Retina (tissue), 1 donor: ENCODE measurements around the gene MTRR.
"Not testable (repeated sequence)": the region's sequence is repeated elsewhere in the genome, so short reads cannot be mapped to it uniquely, and the experiment has no call there.

Source experiments
- DNase-seq: peaks from one replicate; pipeline ENCODE4 v3.0.0-alpha.2; 2016

MTRR gene

DNA sequence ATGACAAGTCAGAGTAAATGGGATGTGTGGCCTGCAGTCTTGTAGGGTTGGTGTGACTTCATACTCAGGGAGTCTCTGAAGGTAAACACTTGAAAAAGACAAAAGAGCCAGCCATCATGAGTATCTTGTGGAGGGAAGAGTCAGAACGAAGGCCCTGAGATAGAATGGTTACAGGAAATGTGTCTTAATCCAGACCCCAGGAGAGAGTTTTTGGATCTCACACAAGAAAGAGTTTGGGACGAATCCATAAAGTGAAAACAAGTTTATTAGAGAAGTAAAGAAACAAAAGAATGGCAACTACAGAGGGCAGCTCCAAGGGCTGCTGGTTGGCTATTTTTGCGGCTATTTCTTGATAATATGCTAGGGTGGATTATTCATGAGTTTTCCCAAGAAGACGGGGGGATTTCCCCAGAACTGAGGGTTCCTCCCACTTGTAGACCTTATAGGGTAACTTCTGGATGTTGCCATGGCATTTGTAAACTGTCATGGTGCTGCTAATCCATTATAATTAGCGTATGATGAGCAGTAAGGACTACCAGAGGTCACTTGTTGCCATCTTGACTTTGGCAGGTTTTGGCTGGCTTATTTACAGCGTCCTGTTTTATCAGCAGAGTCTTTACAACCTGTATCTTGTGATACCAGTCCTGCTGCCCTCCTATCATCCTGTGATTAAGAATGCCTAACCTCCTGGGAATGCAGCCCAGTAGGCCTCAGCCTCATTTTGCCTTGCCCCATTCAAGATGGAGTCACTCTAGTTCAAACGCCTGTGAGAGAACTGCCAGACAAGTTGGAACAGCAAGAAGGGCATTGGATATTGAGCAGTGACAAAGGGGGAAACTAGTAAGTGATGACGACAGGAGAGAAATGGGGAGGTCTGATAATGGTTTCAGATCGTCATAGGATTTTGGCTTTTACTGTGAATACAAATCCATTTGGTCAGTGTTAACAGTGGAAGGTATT lies 34.0 kb downstream of the MTRR start:
- DNase-seq, result no peak

DNA sequence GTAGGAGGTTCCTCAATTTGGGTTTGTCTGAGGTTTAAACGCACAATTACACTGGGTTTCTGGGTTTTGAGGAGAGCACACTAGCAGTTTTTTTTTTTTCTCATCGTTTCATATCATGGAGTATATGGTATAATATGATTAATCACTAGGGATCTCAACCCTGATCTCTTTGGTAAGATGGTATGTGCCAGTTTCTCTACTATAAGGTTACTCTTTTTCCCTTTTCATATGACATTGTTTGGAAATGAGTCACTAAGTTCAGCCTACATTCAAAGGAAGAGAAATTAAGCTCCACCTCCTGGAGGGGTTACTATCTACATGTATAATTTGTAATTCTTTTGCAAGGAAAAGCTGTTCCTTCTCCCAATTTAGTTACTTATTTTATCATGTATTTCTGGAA lies 35.2 kb downstream of the MTRR start:
- DNase-seq, result no peak

DNA sequence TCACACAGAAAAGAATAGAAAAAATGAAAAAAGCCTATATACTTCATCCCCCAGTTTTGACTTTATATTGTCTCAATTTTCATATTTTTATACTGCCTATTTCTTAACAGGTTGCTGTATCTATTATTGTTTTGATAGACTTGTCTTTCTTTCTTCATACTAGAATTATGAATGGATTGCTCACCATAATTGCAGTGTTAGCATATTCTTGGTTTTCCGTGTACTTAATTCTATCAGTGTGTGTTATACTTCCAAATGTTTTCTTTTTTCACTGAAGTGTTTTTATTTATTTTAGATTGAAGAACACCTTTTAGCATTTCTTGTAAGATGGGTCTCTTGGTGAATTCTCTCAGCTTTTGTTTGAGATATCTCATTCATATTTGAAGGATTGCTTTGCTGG lies 38.7 kb downstream of the MTRR start:
- DNase-seq, result no peak

DNA sequence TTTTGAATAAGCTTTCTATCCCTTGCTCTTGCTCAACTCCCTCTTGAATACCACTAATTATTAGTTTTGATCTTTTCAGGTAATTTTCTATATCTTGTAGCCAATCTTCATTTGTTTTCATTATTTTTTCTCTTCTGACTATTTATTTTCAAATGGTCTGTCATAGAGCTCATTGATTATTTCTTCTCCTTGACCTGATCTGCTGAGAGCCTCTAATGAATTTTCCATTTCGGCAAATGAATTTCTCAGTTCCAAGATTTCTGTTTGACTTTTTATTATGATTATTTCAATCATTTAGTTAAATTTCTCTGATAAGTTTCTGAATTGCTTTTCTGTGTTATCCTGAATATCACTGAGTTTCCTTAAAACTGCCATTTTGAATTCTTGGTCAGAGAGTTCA lies 39.4 kb downstream of the MTRR start:
- no peak for DNase-seq

DNA sequence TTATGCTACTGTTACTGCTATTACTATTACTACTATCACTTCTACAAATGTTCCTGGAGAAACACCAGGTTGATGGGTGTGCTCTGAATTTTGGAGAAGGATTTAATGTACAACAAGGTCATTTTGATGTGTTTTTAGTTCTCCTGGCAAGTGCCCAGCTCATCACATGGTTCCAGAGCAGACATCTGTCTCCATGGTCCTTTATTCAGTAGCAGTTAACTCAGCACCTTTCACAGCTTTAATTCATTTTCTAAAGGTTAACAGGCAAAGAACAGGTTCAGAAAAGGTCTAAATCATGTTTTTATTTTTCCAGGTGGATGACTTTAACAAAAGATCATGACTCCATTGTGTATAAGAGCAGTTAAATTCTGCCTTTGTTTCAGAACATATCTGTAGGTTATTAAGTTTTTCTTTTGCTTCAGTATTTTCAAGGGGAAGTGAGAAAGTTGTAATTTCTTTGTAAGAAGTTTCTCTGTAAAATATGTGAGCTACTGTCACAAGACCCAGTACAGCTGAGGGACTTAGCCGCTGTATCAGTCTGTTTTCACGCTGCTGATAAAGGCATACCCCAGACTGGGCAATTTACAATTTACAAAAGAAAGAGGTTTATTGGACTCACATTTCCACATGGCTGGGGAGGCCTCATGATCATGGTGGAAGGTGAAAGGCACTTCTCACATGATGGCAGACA lies 41.9 kb downstream of the MTRR start:
- no peak for DNase-seq

DNA sequence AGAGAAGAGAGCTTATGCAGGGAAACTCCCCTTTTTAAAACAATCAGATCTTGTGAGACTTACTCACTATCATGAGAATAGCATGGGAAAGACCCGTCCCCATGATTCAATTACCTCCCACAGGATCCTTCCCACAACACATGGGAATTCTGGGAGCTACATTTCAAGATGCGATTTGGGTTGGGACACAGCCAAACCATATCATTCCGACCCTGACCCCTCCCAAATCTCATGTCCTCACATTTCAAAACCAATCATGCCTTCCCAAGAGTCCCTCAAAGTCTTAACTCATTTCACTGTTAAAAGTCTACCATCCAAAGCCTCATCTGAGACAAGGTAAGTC lies 42.5 kb downstream of the MTRR start:
- DNase-seq, result not testable (repeated sequence)

DNA sequence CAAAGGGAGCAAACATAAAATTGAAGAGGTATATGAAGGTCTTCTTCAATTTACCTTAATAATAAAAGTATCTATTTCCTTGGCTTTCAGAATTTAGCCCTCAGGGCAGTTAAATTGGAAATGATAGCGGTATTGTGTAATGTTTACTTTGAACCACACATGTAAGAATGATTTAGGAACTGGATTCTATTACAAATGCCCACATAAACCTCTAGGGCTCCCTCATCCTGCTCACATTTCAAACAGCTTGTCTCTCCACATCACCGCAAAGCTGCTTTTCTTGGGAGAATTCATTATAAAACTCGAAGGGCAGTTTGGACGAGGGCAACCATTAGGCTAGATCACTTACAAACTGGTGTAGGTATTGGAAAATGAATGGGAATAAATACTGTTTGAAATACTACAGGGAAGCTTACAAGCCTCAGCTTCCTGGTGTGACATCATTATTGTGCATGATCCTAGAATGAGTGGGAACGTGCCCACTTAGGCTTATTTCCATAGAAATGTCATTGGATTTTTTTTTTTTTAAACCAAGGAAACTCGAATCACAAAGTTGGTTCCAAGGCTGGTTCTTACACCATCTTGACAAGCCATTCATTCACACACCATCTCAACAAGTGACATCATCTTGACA lies 47.3 kb downstream of the MTRR start:
- DNase-seq, result no peak

DNA sequence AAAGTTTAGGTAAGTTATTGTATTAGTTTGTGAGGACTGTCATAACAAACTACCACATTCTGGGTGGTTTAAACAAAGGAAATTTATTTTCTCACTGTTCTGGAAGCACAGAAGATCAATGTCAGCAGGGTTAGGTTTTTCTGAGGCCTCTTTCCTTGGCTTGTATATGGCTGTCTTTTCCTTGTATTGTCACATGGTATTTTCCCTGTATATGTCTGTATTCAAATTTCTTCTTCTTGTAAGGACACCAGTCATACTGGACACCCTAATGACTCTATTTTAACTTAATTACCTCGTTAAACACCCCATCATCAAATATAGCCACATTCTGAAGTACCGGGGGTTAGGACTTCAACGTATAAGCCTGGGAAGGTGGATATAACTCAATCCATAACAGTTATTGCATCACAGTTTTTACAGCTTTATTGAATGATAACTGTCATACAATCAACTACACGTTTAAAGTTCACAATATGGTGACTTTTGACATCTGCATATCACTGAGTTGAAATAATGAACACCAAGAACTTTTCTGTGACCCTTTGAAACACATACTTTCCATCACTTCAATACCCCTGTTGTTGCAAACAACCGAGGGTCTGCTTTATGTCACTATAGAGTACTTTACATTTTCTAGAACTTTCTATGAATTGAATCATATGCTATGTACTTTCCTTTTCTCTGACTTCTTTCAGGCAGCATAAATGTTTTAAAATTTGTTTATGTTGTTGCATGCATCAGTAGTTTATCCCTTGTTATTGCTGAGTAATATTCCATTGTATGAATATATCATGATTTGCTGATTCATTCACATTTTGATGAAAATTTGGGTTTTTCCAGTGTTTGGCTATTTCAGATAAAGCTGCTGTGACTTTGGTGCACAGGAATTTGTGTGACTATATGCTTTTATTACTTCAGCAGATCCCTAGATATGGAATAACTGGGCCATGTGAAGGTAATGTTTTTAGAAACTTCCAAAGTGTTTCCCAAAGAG lies 48.5 kb downstream of the MTRR start:
- DNase-seq, result no peak

DNA sequence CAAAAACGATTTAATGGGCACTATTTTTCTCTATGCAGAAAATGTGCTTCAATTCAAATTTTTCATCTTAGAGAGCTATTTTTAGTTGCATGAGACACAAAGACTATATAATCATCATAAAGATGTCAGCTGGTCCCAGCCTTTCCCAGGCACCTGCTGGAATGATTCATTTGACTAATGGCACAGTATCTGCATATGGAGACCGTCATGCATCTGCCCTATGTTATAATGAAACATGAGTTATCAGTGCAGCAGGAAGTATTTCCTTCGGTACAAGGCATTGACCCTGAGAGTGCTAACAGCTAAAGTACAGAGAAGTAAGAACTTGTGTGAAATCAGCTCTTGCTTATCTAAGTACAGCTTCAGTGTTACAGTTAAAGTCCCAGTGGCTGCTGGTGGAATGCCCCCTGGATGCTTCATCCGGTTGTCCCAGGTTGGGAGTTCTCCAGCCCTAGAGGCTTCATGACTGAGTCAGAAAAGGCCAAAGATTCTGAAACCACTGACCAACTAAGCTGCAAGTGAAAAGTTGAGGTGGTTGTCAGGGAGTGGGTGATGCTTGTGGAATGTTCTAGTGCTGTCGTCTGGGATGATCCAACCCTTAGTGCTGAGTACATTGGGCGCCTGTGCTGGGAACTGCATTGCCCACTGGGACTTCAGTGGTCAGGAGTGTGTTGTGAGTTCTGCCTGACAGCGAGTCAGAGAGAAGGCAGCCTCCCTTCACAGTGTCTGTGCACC lies 57.2 kb downstream of the MTRR start:
- no peak for DNase-seq

DNA sequence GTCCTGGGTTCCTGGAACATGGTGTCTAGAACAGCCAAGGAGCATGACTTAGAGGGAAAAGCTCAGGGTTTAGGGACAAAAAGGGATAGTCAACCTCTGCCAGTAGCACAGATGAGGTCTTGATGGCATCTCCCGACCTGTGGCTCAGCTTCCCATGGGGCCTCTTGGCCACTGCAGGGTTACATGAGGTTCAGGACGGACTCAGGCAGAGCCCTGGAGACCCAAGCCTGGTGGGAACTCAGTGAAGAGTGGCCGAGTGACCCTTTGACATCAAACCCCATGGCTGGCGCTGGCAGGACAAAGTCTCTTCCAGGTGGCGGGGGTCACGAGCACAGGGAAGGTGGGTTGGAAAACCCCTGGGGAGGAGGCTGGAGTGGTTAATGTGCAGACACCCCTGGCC lies 57.8 kb downstream of the MTRR start:
- no peak for DNase-seq

DNA sequence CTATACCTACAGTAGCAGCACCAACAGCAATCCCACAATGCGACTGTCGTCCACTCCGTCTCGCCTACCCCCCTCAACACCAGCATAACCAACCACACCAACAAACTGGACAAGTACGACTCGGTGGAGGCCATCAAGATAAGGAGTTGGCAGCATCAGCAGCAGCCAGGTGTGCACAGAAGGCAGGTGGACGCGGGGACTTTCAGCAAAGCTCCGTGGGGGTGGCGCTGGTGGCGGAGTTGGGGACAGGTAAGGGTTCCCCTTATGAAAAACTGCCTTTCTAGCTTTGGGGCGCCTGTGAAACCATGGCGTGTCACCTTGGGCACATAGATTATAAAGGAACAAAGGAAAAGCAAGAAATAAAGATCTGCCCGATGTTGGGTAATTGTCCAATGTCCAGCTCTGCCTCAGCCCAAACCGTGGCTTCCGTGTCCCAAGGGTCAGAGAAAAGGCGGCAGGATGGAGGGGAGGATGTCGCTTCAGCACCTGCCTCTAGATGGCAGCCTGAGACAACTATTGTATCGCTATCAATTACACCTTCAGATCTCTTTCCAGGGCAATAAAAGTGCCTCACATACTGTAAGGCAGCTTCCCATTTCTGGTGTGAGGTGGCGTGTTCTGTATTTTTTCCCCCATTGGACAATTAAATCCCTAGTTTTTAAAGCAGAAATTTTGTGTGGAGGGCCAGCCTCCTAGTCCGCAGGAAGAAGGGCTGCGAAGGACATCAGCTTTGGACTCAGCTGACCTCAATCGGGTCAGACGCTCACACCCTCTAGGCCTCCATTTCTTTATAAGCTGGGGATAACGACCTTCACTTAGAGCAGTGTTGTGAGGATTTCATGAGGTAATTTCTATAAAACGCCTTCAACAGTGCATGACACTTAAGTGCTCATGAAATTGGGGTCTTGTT lies 58.8 kb downstream of the MTRR start:
- DNase-seq, result peak; percentile 88

DNA sequence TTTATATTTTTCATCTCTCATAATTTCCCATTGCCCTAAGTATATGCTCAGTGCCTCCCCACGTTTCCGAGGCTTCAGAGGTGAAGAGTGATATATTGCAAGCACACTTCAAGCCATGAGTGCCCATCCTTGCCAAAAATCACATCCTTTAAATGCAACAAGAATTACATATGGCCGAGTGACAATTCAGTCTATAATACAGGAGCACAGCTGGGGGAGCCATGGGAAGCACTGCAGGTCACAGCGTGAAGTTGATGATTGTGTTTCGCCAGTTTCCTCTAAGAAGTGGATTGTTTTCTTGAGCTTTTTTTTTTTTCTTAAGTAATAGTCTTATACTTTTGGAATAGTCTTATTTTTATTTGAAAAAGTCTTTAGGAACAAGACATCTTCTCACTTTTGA lies 61.1 kb downstream of the MTRR start:
- no peak for DNase-seq

DNA sequence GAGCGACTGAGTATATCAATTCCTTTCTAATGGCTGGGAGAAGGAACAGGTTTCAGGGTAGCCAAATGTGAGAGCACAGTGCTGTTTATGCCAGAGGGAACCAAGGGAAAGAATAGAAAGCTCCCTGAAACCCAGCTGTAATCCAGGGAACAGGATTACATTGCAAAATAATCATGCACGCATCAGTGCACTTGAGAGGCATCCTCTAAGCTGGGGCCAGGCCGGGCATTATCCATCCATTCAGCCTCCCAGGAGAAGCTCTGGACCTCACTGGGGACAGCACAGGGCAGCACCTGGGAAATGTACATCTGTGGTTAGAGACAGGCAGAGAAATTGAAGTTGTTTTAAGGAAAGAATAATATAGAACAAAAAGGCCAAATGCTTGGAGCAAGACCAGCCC lies 72.7 kb downstream of the MTRR start:
- DNase-seq, result no peak

DNA sequence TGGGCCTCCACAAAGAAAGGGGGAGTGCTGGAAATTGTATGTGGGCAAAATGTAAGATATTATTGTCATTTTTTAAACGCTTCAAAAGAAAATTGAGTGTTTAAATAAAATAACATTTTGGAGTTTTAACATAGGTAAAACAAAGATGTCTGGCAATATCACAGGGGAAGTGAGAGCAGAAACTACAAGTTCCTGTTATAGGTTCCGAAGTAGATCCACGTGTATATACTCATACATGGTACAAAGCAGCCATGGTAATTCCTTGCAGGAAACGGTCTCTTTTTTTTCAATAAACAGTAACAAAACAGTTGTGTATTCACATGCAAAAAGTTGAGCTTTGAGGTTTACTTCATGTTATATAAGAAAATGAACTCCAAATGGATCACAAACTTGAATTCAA lies 78.4 kb downstream of the MTRR start:
- DNase-seq, result no peak
